PFSK-1 (cell line): ENCODE data around the gene AGMO.

Experiments used
- POLR2AphosphoS5 ChIP-seq: IDR thresholded peaks from 2 replicates; pipeline ENCODE4 v1.6.1; 2012; ENCODE audit warnings: low read depth, mild to moderate bottlenecking, control low read depth, low read length, moderate library complexity
- REST ChIP-seq, 2 experiments: IDR thresholded peaks; 2 replicates each; pipeline versions ENCODE4 v1.6.1 to v1.8.0; 2011 to 2012; ENCODE audit warnings: low read depth in 2 of 2, low read length in 2 of 2, control low read depth in 1 of 2, inconsistent platforms in 1 of 2, mild to moderate bottlenecking in 1 of 2, moderate library complexity in 1 of 2; ENCODE audit not compliant: insufficient read depth in 1 of 2
- SIN3A ChIP-seq: IDR thresholded peaks from 2 replicates; pipeline ENCODE4 v1.6.1; 2012; ENCODE audit warnings: mild to moderate bottlenecking, low read length, moderate library complexity, borderline replicate concordance; ENCODE audit not compliant: insufficient read depth
- TAF1 ChIP-seq: IDR thresholded peaks from 2 replicates; pipeline ENCODE4 v1.6.1; 2012; ENCODE audit warnings: low read length, control low read depth, borderline replicate concordance; ENCODE audit not compliant: insufficient read depth

GRCh38 chr7:15505761-15506160 lies 56.1 kb downstream of the AGMO start:
- no peak for TF ChIP-seq SIN3A
- TF ChIP-seq TAF1, result no peak
- TF ChIP-seq REST (IDR thresholded peaks at IDR 0.05; ENCODE audit: insufficient read depth in 1 of 2, low read depth in 2 of 2, low read length in 2 of 2), result no peak
- no peak for TF ChIP-seq POLR2AphosphoS5
